Motor neuron (in vitro differentiated cells): Measurements from ENCODE around the gene ECI1. TPM values are rescaled to one million over a fixed set of nuclear protein-coding genes. Genes with fewer than 3 reads are reported as not detected.
A peak's percentile ranks its signal among the peaks of the same experiment; 100 is the strongest.
"Not testable (repeated sequence)": the region's sequence is repeated elsewhere in the genome, so short reads cannot be mapped to it uniquely, and the experiment has no call there.

ENCODE experiments used
- ATAC-seq, 8 experiments: fragments of 200-7000 bp; cut with Tn5 transposase; replicated peaks in 6 of 8; 2 replicates each; pipeline ENCODE4 v1.8.0; 2021; ENCODE audit warnings: mild to moderate bottlenecking in 8 of 8, moderate library complexity in 8 of 8
- H3K27ac ChIP-seq, 2 donors: fragments of 250-450 bp; sonication (Bioruptor Pico); 2 replicates each; pipeline ENCODE4 v1.9.0; 2021; ENCODE audit warnings: antibody characterized with exemption in 2 of 2, mild to moderate bottlenecking in 2 of 2, moderate library complexity in 1 of 2
- H3K4me1 ChIP-seq, 2 donors: fragments of 250-450 bp; sonication (Bioruptor Pico); replicated peaks in 1 of 2; 2 replicates each; pipeline ENCODE4 v1.6.1; 2021; ENCODE audit warnings: antibody characterized with exemption in 2 of 2, mild to moderate bottlenecking in 2 of 2, moderate library complexity in 1 of 2
- H3K4me3 ChIP-seq, 5 donors: fragments of 250-450 bp; sonication (Bioruptor Pico); 2 replicates each; pipeline ENCODE4 v1.9.0; 2021; ENCODE audit warnings: antibody characterized with exemption in 5 of 5, mild to moderate bottlenecking in 5 of 5, moderate library complexity in 4 of 5
- WGBS, 10 experiments: fragments of 450-650 bp; shearing (Covaris generic); methylation state at CpG; one replicate each; pipeline ENCODE4 v1.0.0; 2022; 5-methylcytosine and 5-hydroxymethylcytosine counted together
- in situ Hi-C, 9 experiments: fragments of 400-800 bp; cut with MboI; loops; one replicate each; pipeline ENCODE4 v1.15.0; 2021; ENCODE audit warnings: low sequenced_read_pairs in 9 of 9, low pct_unique_long_range_greater_than_20kb in 2 of 9; ENCODE audit not compliant: unreplicated experiment in 9 of 9
- total RNA-seq, 8 experiments: library from RNA; unstranded; fragments of 300-600 nt; gene quantifications; 2 replicates each; pipeline versions ENCODE4 v1.2.3 to v1.2.4, GENCODE V29; 2022

The ECI1 gene
- total RNA-seq, 8 experiments from 2014 or later: 26.6 to 56.4 (median 32.6) TPM

- Histone ChIP-seq H3K4me3 (no peak overlapping the region), H3K27ac (no peak overlapping the region), H3K4me1 (no peaks in the 10 kb centered on the region)
- WGBS, 10 experiments: 26 to 100% (median 85%) methylated on average over 1 to 15 of the region's 30 CpGs; no CpG with 5 or more reads in 2 of the 10 experiments
- peak in 1 of 8 experiments; percentile 42 for ATAC-seq
- in situ Hi-C loops: no loop called here
Measured at GRCh38 chr16:2275476-2276367, 24.3 kb upstream of the ECI1 start.

DNA sequence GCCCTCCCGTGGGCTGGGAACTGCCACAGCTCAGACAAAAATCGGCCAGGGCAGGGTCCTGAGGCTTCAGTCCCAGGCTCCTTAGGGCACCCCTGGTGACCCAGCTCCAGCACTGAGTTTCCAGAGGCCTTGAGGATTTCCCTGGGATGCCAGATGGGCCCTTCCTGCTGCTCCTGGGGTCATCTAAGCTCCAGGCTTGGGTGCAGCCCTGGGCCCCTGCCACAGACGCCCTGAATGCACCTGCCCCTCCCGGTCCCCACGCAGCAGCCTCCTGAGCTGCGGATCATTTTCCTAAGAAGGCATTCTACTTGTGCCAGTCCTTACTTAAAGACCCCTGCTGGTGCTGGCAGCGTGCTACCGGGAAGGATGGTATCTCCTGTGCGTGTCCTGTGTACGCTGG, 22.5 kb upstream of the ECI1 start:
- WGBS, 10 experiments: 20 to 100% (median 86%) methylated on average over 1 to 4 of the region's 10 CpGs; no CpG with 5 or more reads in 7 of the 10 experiments
- ATAC-seq: no peak
- no peak overlapping the region for H3K27ac ChIP-seq
- in situ Hi-C loops: no loop called here
- H3K4me3 ChIP-seq: no peak overlapping the region
- peaks cover 8 to 11% of the 10 kb centered on the region in 2 donors for H3K4me1 ChIP-seq

- Histone ChIP-seq H3K4me1 (peaks cover 8 to 11% of the 10 kb centered on the region in 2 donors), H3K4me3 (no peak overlapping the region), H3K27ac (no peak overlapping the region)
- WGBS, 10 experiments: 64 to 100% (median 90%) methylated on average over 1 to 11 of the region's 16 CpGs; no CpG with 5 or more reads in 3 of the 10 experiments
- in situ Hi-C loops: no loop called here
- ATAC-seq: no peak
Measured at GRCh38 chr16:2273484-2273883, 22.1 kb upstream of the ECI1 start.

DNA sequence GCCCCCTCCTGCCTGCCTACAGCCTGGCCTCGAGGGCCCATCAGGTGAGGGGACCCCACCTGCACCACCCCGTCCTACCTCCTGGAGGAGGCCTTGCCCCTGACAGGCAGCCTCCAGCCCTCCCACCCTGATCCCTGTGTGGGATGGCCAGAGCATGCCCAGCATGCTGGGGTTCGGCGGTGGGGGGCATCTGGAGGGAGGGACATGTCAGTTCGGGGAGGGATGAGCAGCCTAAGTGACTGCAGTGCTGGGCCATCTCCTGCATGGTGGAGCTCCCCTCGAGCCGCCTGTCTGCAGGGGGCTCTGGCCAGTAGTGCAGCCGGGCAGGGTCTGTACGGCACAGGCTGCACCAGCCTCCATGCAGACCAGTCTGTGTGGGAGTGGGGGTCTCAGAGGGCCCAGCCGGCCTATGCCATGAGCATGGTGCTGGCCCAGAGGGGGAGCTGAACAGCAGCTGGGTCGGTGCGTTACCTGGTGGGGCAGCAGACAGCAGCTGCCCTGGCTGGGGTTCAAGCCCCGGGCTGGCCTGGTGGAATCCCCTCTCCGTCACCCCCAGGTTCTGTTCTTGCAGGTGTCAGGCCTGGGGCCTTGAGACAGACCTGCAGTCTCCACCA, 20.6 kb upstream of the ECI1 start:
- WGBS, 10 experiments: 80 to 100% methylated on average over 1 to 3 of the region's 14 CpGs; no CpG with 5 or more reads in 8 of the 10 experiments
- in situ Hi-C loops: no loop called here
- no peak overlapping the region for H3K4me3 ChIP-seq
- no peak overlapping the region for H3K27ac ChIP-seq
- ATAC-seq: no peak
- peaks cover 8 to 11% of the 10 kb centered on the region in 2 donors for H3K4me1 ChIP-seq

GRCh38 chr16:2270588-2271470, 19.4 kb upstream of the ECI1 start:
- whole genome bisulfite sequencing, 10 experiments: 50 to 100% methylated on average over 1 to 2 of the region's 15 CpGs; no CpG with 5 or more reads in 8 of the 10 experiments
- in situ Hi-C loops: no loop called here
- ATAC-seq: no peak
- H3K4me3 ChIP-seq: no peak overlapping the region
- H3K4me1 ChIP-seq: peaks cover 15 to 18% of the 10 kb centered on the region in 2 donors
- no peak overlapping the region for H3K27ac ChIP-seq

GRCh38 chr16:2270070-2270462, 18.7 kb upstream of the ECI1 start:
- ATAC-seq: no peak
- Histone ChIP-seq H3K4me3 (peak overlapping the region in 1 of 5 donors; percentile 87), H3K4me1 (peaks cover 18 to 19% of the 10 kb centered on the region in 2 donors), H3K27ac (no peak overlapping the region)
- in situ Hi-C loops: no loop called here
- WGBS, 10 experiments: 33 to 100% (median 83%) methylated on average over 1 to 5 of the region's 9 CpGs; no CpG with 5 or more reads in 3 of the 10 experiments

DNA sequence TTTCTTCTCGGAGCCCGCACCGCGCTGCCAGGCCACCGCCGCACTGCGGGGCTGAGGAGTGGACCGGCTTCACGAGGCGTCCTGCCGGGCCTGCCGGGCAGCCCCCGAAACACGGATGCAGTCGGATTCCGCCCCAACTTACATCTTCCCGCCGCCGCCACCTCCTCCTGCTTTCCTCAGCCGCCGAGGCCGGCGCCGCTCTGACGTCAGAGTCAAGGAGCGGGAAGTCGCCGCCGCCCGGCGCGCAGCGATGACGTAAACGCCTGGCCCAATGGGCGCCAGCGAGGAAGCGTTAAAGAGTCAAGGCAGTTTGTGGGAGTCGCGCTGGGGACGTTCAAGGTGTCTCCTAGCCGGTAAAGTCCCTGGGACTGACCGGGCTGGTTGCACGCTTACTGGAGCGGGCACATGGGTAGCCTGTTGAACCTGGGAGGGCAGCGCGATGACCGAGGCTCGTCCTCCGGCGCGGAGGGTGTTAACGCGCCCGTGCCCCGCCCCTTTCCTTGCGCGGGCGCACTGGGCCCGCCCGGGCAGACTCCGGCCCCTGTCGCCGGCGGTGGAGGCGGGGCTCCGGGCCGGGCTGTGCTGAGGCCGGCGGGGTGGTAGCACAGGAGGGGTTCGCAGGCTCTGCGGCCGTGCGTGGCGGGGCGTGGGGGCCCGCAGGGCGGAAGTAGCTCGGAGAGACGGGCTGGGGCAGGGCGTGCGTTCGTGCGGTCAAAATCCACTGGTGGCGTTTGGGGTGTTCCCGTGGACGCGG, 16.7 kb upstream of the ECI1 start, which contains the start of gene RNPS1:
TSS of gene RNPS1 (minus strand) at position 214 of the 754 bp plus-strand sequence. CDS start 3,483 bp downstream, outside the sequence.
- peak; percentile 70 to 92 (median 90) for ATAC-seq
- Histone ChIP-seq H3K27ac (peak within 1 kb of the TSS; percentile 94 to 97), H3K4me3 (peak within 1 kb of the TSS; percentile 73 to 90 (median 87)), H3K4me1 (peaks cover 18 to 19% of the 10 kb centered on the region in 2 donors)
- 0 to 2% (median 0%) methylated on average over 8 to 24 of the region's 88 CpGs; no CpG with 5 or more reads in 7 of the 10 experiments for WGBS, 10 experiments
- in situ Hi-C loops: no loop called here

- in situ Hi-C loops: not testable (repeated sequence)
- Histone ChIP-seq H3K4me1 (peaks cover 18 to 19% of the 10 kb centered on the region in 2 donors), H3K4me3 (peak overlapping the region; percentile 73 to 90 (median 87)), H3K27ac (peak overlapping the region; percentile 94 to 97)
- WGBS, 10 experiments: 0% methylated on average over 4 of the region's 54 CpGs; no CpG with 5 or more reads in 9 of the 10 experiments
- peak; percentile 41 to 65 (median 48) for ATAC-seq
Measured at GRCh38 chr16:2267505-2267912, 16.1 kb upstream of the ECI1 start.

- Histone ChIP-seq H3K4me3 (peak overlapping the region; percentile 73 to 90 (median 87)), H3K4me1 (peaks cover 18 to 19% of the 10 kb centered on the region in 2 donors)
- H3K27ac ChIP-seq, in situ Hi-C loops: not testable (repeated sequence)
- ATAC-seq: peak in 2 of 8 experiments; percentile 4 to 5
- 0% methylated on average over 1 to 3 of the region's 12 CpGs; no CpG with 5 or more reads in 7 of the 10 experiments for WGBS, 10 experiments
Measured at GRCh38 chr16:2266887-2267286, 15.5 kb upstream of the ECI1 start.

DNA sequence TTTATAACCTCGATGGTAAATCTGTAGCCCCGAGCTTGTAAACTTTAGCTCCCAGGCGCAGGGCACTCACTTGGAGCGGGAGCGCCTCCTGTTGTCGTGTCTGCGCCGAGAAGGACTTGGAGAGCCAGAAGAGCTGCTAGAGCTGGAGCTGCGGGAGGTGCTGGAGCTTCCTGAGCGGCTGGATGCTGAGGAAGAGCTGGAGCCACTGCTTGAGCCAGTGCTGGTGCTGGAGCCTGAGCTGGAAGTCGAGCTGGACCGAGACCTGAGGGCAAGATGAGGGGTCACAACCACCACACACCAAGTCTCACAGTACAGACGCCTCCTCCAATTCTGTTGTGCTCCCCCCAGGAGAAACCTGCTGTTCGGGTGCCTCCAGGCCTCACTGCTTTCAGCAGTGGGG, 11.6 kb upstream of the ECI1 start:
- in situ Hi-C loops: not testable (repeated sequence)

DNA sequence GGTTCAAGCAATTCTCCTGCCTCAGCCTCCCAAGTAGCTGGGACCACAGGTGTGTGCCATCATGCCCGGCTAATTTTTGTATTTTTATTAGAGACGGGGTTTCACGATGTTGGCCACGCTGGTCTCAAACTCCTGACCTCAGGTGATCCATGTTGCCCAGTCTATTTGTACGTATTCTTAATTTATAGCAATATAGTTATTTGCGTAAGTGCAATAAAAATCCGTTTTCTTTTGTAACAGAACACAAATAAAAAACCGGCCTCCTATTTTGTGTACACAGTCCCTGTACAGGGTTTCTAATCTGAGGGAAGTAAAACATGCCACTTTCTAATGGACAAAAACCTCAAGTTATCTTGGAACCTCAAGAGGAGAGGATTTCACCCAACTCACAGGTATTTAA, 8.9 kb upstream of the ECI1 start:
- H3K4me3 ChIP-seq: no peak overlapping the region
- 89 to 100% (median 97%) methylated on average over 2 to 8 of the region's 8 CpGs; no CpG with 5 or more reads in 2 of the 10 experiments for whole genome bisulfite sequencing, 10 experiments
- H3K27ac ChIP-seq: no peak overlapping the region
- ATAC-seq: no peak
- in situ Hi-C loops: no loop called here
- H3K4me1 ChIP-seq: no peaks in the 10 kb centered on the region

More for the DNA sequence above, 11.6 kb upstream of the ECI1 start:
- H3K4me1 ChIP-seq, H3K27ac ChIP-seq, H3K4me3 ChIP-seq, ATAC-seq: not testable (repeated sequence)
- WGBS, 10 experiments: 20 to 100% (median 94%) methylated on average over 1 to 8 of the region's 14 CpGs; no CpG with 5 or more reads in 3 of the 10 experiments

GRCh38 chr16:2258530-2258929, 7.1 kb upstream of the ECI1 start:
- H3K27ac ChIP-seq, H3K4me3 ChIP-seq, in situ Hi-C loops, ATAC-seq, H3K4me1 ChIP-seq: not testable (repeated sequence)
- WGBS, 10 experiments: 91 to 100% (median 97%) methylated on average over 2 to 7 of the region's 7 CpGs; no CpG with 5 or more reads in 4 of the 10 experiments
